ENCODE results near the gene ITGA1.

Gene ITGA1

DNA sequence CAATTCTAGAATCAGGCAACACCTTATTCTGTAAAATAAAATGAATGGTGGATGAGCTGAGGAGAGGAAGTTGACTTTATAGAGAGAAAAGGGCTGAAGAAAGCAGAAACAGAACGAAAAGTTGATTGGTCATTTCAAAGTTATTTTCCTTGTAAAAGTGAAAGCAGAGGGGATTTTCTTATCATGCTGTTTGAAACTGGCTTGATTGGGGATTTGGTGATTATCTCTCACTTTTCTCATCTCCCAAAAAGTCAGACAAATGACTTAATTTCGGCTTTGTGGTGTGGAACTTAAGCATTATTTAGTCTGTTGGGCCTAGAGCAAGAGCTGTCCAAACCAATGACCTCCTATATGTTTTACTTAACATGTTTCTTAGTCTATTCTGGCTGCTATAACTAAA lies 141.0 kb downstream of the ITGA1 start:
- Histone ChIP-seq H2AFZ (no peak overlapping the region), H3K4me2 (ENCODE audit: low read length) (no peak overlapping the region), H3K4me1 (no peaks in the 10 kb centered on the region), H3K27me3 (ENCODE audit: control insufficient read depth, insufficient read depth, low read length) (no peaks in the 10 kb centered on the region), H3K9me3 (ENCODE audit: control insufficient read depth, low read length) (no peaks in the 10 kb centered on the region), H3K36me3 (ENCODE audit: control insufficient read depth, insufficient read depth, low read length) (no peaks in the 10 kb centered on the region), H3K27ac (no peak overlapping the region), H3K79me2 (no peaks in the 10 kb centered on the region), H3K9ac (no peak overlapping the region), H3K4me3 (ENCODE audit: low read depth, low read length) (no peak overlapping the region)
- TF ChIP-seq, protein P1, sequence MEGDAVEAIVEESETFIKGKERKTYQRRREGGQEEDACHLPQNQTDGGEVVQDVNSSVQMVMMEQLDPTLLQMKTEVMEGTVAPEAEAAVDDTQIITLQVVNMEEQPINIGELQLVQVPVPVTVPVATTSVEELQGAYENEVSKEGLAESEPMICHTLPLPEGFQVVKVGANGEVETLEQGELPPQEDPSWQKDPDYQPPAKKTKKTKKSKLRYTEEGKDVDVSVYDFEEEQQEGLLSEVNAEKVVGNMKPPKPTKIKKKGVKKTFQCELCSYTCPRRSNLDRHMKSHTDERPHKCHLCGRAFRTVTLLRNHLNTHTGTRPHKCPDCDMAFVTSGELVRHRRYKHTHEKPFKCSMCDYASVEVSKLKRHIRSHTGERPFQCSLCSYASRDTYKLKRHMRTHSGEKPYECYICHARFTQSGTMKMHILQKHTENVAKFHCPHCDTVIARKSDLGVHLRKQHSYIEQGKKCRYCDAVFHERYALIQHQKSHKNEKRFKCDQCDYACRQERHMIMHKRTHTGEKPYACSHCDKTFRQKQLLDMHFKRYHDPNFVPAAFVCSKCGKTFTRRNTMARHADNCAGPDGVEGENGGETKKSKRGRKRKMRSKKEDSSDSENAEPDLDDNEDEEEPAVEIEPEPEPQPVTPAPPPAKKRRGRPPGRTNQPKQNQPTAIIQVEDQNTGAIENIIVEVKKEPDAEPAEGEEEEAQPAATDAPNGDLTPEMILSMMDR (IDR thresholded peaks at IDR 0.05): no peak

- H3K9ac ChIP-seq: no peak overlapping the region
- no peaks in the 10 kb centered on the region for H3K36me3 ChIP-seq (ENCODE audit: control insufficient read depth, insufficient read depth, low read length)
- no peaks in the 10 kb centered on the region for H3K79me2 ChIP-seq
- no peaks in the 10 kb centered on the region for H3K27me3 ChIP-seq (ENCODE audit: control insufficient read depth, insufficient read depth, low read length)
- TF ChIP-seq, protein P1 (IDR thresholded peaks at IDR 0.05): no peak
- no peaks in the 10 kb centered on the region for H3K4me1 ChIP-seq
- no peak overlapping the region for H3K4me2 ChIP-seq (ENCODE audit: low read length)
- no peak overlapping the region for H3K27ac ChIP-seq
- H2AFZ ChIP-seq: no peak overlapping the region
- no peaks in the 10 kb centered on the region for H3K9me3 ChIP-seq (ENCODE audit: control insufficient read depth, low read length)
- H3K4me3 ChIP-seq (ENCODE audit: low read depth, low read length): no peak overlapping the region
These were observed 150.5 kb downstream of the ITGA1 start for GRCh38 chr5:52938226-52938625.

- TF ChIP-seq, protein P1 (IDR thresholded peaks at IDR 0.05): no peak
- Histone ChIP-seq H3K9ac (no peak overlapping the region), H3K4me3 (ENCODE audit: low read depth, low read length) (no peak overlapping the region), H3K27ac (no peak overlapping the region), H3K9me3 (ENCODE audit: control insufficient read depth, low read length) (no peaks in the 10 kb centered on the region), H3K4me2 (ENCODE audit: low read length) (no peak overlapping the region), H3K36me3 (ENCODE audit: control insufficient read depth, insufficient read depth, low read length) (no peaks in the 10 kb centered on the region), H3K27me3 (ENCODE audit: control insufficient read depth, insufficient read depth, low read length) (no peaks in the 10 kb centered on the region), H2AFZ (no peak overlapping the region), H3K4me1 (peaks cover 4% of the 10 kb centered on the region), H3K79me2 (no peaks in the 10 kb centered on the region)
These were observed 155.6 kb downstream of the ITGA1 start for GRCh38 chr5:52943285-52943684.

- H3K4me3 ChIP-seq (ENCODE audit: low read depth, low read length): no peak overlapping the region
- no peaks in the 10 kb centered on the region for H3K36me3 ChIP-seq (ENCODE audit: control insufficient read depth, insufficient read depth, low read length)
- H3K79me2 ChIP-seq: no peaks in the 10 kb centered on the region
- H3K9ac ChIP-seq: no peak overlapping the region
- no peak overlapping the region for H3K4me2 ChIP-seq (ENCODE audit: low read length)
- H3K4me1 ChIP-seq: peaks cover 4% of the 10 kb centered on the region
- no peaks in the 10 kb centered on the region for H3K9me3 ChIP-seq (ENCODE audit: control insufficient read depth, low read length)
- no peak overlapping the region for H3K27ac ChIP-seq
- no peaks in the 10 kb centered on the region for H3K27me3 ChIP-seq (ENCODE audit: control insufficient read depth, insufficient read depth, low read length)
- TF ChIP-seq, protein P1 (IDR thresholded peaks at IDR 0.05): no peak
- no peak overlapping the region for H2AFZ ChIP-seq
These were observed 156.1 kb downstream of the ITGA1 start for GRCh38 chr5:52943808-52944207.

- H3K9ac ChIP-seq: no peak overlapping the region
- peaks cover 4% of the 10 kb centered on the region for H3K4me1 ChIP-seq
- peak overlapping the region; percentile 36 for H3K27ac ChIP-seq
These were observed 157.3 kb downstream of the ITGA1 start for GRCh38 chr5:52945040-52945439.

More at GRCh38 chr5:52945040-52945439, 157.3 kb downstream of the ITGA1 start:
- Histone ChIP-seq H3K36me3 (ENCODE audit: control insufficient read depth, insufficient read depth, low read length) (no peaks in the 10 kb centered on the region), H2AFZ (peak overlapping the region; percentile 1), H3K4me2 (ENCODE audit: low read length) (peak overlapping the region; percentile 8), H3K27me3 (ENCODE audit: control insufficient read depth, insufficient read depth, low read length) (no peaks in the 10 kb centered on the region), H3K9me3 (ENCODE audit: control insufficient read depth, low read length) (no peaks in the 10 kb centered on the region), H3K4me3 (ENCODE audit: low read depth, low read length) (no peak overlapping the region), H3K79me2 (no peaks in the 10 kb centered on the region)
- TF ChIP-seq, protein P1 (IDR thresholded peaks at IDR 0.05): no peak
